Measurements from ENCODE around the gene TUBB4B. TPM values are rescaled to one million over a fixed set of nuclear protein-coding genes. Genes with fewer than 3 reads are reported as not detected.

Gene TUBB4B
- total RNA-seq, 1 experiment from 2014 or later: 360 TPM

DNA sequence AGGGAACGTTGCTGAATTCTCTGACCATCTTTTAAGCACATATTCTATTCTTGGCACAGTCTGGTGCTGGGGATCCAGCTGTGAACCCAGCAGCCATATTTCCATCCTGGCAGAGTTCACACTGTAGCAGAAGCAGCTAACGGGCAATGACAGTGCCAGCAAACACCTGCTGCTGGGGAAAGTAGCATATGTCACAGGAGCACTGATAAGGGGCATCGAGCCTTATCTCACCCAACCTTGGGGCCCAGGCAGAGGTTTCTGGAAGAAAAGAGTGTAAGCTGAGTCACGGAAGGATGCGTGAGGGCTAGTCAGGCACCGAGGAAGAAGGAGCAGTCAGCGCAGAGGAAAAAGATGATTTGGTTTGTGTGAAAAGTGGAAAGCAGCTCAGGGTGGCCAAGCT is 34.5 kb upstream of the TUBB4B start:
- H3K27me3 Mint-ChIP-seq (ENCODE audit: unreplicated experiment): no peaks in the 10 kb centered on the region
- peak overlapping the region; percentile 92 for H3K4me3 Mint-ChIP-seq (ENCODE audit: low read depth, unreplicated experiment)
- H3K4me1 Mint-ChIP-seq (ENCODE audit: low read depth, unreplicated experiment): peaks cover 17% of the 10 kb centered on the region
- intact Hi-C loops (cut with micrococcal nuclease; ENCODE audit: unreplicated experiment): no loop called here
- DNase-seq: no peak
- TF ChIP-seq, protein P1, sequence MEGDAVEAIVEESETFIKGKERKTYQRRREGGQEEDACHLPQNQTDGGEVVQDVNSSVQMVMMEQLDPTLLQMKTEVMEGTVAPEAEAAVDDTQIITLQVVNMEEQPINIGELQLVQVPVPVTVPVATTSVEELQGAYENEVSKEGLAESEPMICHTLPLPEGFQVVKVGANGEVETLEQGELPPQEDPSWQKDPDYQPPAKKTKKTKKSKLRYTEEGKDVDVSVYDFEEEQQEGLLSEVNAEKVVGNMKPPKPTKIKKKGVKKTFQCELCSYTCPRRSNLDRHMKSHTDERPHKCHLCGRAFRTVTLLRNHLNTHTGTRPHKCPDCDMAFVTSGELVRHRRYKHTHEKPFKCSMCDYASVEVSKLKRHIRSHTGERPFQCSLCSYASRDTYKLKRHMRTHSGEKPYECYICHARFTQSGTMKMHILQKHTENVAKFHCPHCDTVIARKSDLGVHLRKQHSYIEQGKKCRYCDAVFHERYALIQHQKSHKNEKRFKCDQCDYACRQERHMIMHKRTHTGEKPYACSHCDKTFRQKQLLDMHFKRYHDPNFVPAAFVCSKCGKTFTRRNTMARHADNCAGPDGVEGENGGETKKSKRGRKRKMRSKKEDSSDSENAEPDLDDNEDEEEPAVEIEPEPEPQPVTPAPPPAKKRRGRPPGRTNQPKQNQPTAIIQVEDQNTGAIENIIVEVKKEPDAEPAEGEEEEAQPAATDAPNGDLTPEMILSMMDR (IDR thresholded peaks at IDR 0.05; ENCODE audit: unreplicated experiment): no peak
- no peaks in the 10 kb centered on the region for H3K9me3 Mint-ChIP-seq (ENCODE audit: low read depth, unreplicated experiment)
- CTCF ChIA-PET: no interaction called here
- H3K36me3 Mint-ChIP-seq (ENCODE audit: insufficient read depth, unreplicated experiment): peaks cover 45% of the 10 kb centered on the region
- peak overlapping the region; percentile 84 for H3K27ac Mint-ChIP-seq (ENCODE audit: unreplicated experiment)
- BruUV-seq (replicated peaks): no TSS peak

DNA sequence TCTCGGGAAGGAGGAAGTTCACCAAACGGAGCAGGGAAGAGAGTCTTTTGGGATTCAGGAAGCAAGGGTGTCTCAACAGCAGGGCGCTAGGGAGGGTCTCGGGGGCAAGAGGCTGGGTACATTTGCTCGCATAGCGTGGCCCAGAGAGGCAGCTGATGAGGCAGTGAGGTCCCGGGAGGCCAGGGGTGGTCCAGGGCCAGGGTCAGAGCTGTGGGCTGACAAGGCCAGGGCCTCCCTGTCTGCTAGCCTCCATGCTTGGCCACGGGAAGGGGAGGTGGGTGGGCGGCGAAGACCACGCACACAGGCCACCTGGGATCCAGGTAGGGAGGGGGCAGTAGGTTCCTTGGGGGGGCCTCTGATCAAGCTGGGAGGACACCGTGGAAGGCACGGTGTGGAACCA is 29.6 kb upstream of the TUBB4B start:
- H3K36me3 Mint-ChIP-seq (ENCODE audit: insufficient read depth, unreplicated experiment): peaks cover 30% of the 10 kb centered on the region
- H3K27ac Mint-ChIP-seq (ENCODE audit: unreplicated experiment): no peak overlapping the region
- TF ChIP-seq, protein P1 (IDR thresholded peaks at IDR 0.05; ENCODE audit: unreplicated experiment): no peak
- no peak for DNase-seq
- no TSS peak for BruUV-seq (replicated peaks)
- peaks cover 12% of the 10 kb centered on the region for H3K4me1 Mint-ChIP-seq (ENCODE audit: low read depth, unreplicated experiment)
- H3K4me3 Mint-ChIP-seq (ENCODE audit: low read depth, unreplicated experiment): no peak overlapping the region
- no peaks in the 10 kb centered on the region for H3K9me3 Mint-ChIP-seq (ENCODE audit: low read depth, unreplicated experiment)
- intact Hi-C loops (cut with micrococcal nuclease; ENCODE audit: unreplicated experiment): no loop called here
- H3K27me3 Mint-ChIP-seq (ENCODE audit: unreplicated experiment): no peaks in the 10 kb centered on the region
- CTCF ChIA-PET: no interaction called here

DNA sequence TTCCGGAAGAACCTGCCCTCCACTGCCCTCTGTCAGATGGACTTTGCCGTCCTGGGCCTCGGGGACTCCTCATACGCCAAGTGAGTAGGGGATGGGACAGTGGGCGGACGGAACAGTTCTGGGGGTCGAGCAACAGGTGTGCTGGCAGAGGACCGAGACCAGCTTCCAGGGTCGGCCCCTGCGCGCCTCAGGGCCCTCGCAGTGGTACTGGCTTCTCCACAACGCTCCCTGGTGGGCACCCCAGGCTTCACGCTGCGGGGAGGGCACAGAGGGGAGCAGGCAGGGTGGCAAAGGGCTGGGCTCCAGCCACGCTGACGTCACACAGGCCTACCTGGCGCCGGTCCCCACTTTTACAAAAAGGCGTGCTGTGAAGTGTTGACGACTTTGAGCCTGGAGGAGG is 28.6 kb upstream of the TUBB4B start:
- H3K27ac Mint-ChIP-seq (ENCODE audit: unreplicated experiment): no peak overlapping the region
- TF ChIP-seq, protein P1 (IDR thresholded peaks at IDR 0.05; ENCODE audit: unreplicated experiment): no peak
- no TSS peak for BruUV-seq (replicated peaks)
- DNase-seq: no peak
- H3K27me3 Mint-ChIP-seq (ENCODE audit: unreplicated experiment): no peaks in the 10 kb centered on the region
- peaks cover 2% of the 10 kb centered on the region for H3K4me1 Mint-ChIP-seq (ENCODE audit: low read depth, unreplicated experiment)
- no peak overlapping the region for H3K4me3 Mint-ChIP-seq (ENCODE audit: low read depth, unreplicated experiment)
- intact Hi-C loops (cut with micrococcal nuclease; ENCODE audit: unreplicated experiment): no loop called here
- H3K36me3 Mint-ChIP-seq (ENCODE audit: insufficient read depth, unreplicated experiment): peaks cover 29% of the 10 kb centered on the region
- H3K9me3 Mint-ChIP-seq (ENCODE audit: low read depth, unreplicated experiment): no peaks in the 10 kb centered on the region
- CTCF ChIA-PET: no interaction called here

DNA sequence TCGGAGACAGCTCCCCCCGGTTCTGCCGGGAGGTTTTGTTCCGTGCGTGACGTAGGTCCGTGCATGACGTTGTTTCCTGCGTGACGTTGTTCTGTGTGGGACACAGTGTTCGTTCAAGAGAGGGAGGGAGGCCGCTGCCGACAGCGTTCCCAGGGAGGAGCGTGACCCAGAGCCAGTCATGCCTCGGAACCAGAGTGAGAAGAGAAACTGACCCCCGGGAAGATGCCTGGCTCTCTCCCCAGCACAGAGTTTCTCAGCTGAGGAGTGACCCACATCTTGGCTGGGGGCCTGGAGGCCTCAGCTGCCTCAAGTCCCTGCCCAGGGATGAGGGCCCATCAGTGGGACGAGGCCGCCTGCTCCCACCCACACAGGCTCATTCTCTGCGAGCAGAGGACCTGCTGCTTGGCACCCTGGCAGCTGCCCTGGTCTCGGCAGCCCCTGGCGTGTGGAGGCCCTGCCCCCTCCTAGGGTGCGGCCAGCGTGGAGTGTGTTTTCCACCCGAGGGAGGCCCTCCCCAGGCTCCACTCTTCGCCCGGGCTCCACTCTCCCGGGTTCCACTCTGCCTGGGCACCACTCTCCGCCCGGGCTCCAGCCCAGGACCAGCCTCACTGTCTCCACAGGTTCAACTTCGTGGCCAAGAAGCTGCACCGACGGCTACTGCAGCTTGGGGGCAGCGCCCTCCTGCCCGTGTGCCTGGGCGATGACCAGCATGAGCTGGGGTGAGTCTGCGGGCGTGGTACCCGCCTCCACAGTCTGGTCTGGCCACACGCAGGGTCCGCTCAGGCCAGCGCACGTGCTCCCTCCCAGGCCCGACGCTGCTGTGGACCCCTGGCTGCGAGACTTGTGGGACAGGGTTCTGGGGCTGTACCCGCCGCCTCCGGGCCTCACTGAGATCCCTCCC is 27.7 kb upstream of the TUBB4B start:
- H3K27ac Mint-ChIP-seq (ENCODE audit: unreplicated experiment): no peak overlapping the region
- intact Hi-C loops (cut with micrococcal nuclease; ENCODE audit: unreplicated experiment): no loop called here
- no peaks in the 10 kb centered on the region for H3K9me3 Mint-ChIP-seq (ENCODE audit: low read depth, unreplicated experiment)
- CTCF ChIA-PET: no interaction called here
- BruUV-seq (replicated peaks): no TSS peak
- no peak for DNase-seq
- H3K36me3 Mint-ChIP-seq (ENCODE audit: insufficient read depth, unreplicated experiment): peaks cover 31% of the 10 kb centered on the region
- H3K27me3 Mint-ChIP-seq (ENCODE audit: unreplicated experiment): no peaks in the 10 kb centered on the region
- TF ChIP-seq, protein P1 (IDR thresholded peaks at IDR 0.05; ENCODE audit: unreplicated experiment): no peak
- H3K4me3 Mint-ChIP-seq (ENCODE audit: low read depth, unreplicated experiment): no peak overlapping the region
- no peaks in the 10 kb centered on the region for H3K4me1 Mint-ChIP-seq (ENCODE audit: low read depth, unreplicated experiment)
